HFFc6 (cell line): Measurements from ENCODE around the gene ASMT. TPM values are rescaled to one million over a fixed set of nuclear protein-coding genes. Genes with fewer than 3 reads are reported as not detected.

Experiments
- DNase-seq: peaks from one replicate; pipeline ENCODE4 v3.0.0-alpha.2; 2018
- H3K27ac Mint-ChIP-seq: 2 replicates; pipeline ENCODE4 v1.8.0; 2020; ENCODE audit warnings: mild to moderate bottlenecking, mixed read lengths
- H3K27me3 Mint-ChIP-seq: 2 replicates; pipeline ENCODE4 v1.8.0; 2021; ENCODE audit warnings: mild to moderate bottlenecking, moderate library complexity, mixed read lengths; ENCODE audit not compliant: insufficient read depth
- H3K36me3 Mint-ChIP-seq: 2 replicates; pipeline ENCODE4 v1.8.0; 2021; ENCODE audit warnings: low read depth, mixed read lengths
- H3K4me1 Mint-ChIP-seq: 2 replicates; pipeline ENCODE4 v1.8.0; 2020; ENCODE audit warnings: low read depth, mixed read lengths
- H3K4me3 Mint-ChIP-seq: 2 replicates; pipeline ENCODE4 v1.8.0; 2020; ENCODE audit warnings: mild to moderate bottlenecking, moderate library complexity, mixed read lengths
- H3K9me3 Mint-ChIP-seq: 2 replicates; pipeline ENCODE4 v1.8.0; 2020; ENCODE audit warnings: mild to moderate bottlenecking, mixed read lengths
- total RNA-seq, 6 experiments: library from RNA; stranded (reverse); fragmentation: NEBNext Ultra II Directional; extraction: Animal tissue kit (Norgen Biotek cat#: 25700); gene quantifications; 2 replicates in 1 of 6; 3 replicates in 5 of 6; pipeline ENCODE4 v1.2.3, GENCODE V29; 2021
- TF ChIP-seq, protein P1 (sequence below): fragments of 200-600 bp; sonication (generic); IDR thresholded peaks from 2 replicates; pipeline ENCODE4 v1.5.0; 2021; ENCODE audit warnings: antibody characterized with exemption, mild to moderate bottlenecking

The ASMT gene
- total RNA-seq, 6 experiments from 2014 or later, result 0.38 TPM; not detected in 5

DNA sequence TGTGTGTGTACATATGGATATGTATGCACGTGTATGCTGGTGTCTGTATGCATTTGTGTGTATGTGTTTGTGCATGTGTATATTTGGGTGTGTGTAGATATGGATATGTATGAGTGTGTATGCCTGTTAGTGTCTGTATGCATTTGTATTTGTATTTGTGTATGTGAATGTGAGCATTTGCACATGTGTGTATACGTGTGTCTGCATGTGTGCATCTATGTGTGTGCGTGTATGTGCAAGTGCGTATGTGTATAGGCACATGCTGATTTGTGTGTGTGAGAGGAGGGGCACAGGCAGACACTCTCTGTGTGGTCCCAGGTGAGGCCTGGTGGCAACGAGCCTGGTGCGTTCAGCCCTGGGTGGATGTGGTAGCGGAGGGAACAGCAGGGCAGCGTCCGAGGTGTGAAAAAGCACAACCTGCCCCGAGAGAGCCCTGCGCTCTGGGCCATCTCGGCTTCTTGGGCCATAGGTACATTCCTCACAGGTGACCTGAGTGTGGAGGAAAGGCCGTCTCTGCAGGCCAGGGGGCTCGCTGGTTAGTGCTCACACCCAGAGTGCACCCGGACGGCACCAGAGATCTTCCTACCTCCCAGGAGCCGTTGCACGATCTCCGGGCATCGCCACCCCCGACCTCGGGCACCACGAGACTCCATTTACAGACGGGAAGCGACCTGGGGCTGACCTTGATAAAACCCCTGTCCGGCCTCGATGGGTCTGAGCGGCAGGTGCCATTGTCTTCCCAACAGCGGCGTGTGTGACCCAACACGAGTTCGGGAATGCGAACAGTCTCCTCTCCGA lies 45.0 kb downstream of the ASMT start:
- H3K27me3 Mint-ChIP-seq, result peaks cover 8% of the 10 kb centered on the region
- no peaks in the 10 kb centered on the region for H3K9me3 Mint-ChIP-seq
- H3K27ac Mint-ChIP-seq, result no peak overlapping the region
- DNase-seq, result no peak
- H3K4me3 Mint-ChIP-seq, result no peak overlapping the region
- TF ChIP-seq, protein P1, sequence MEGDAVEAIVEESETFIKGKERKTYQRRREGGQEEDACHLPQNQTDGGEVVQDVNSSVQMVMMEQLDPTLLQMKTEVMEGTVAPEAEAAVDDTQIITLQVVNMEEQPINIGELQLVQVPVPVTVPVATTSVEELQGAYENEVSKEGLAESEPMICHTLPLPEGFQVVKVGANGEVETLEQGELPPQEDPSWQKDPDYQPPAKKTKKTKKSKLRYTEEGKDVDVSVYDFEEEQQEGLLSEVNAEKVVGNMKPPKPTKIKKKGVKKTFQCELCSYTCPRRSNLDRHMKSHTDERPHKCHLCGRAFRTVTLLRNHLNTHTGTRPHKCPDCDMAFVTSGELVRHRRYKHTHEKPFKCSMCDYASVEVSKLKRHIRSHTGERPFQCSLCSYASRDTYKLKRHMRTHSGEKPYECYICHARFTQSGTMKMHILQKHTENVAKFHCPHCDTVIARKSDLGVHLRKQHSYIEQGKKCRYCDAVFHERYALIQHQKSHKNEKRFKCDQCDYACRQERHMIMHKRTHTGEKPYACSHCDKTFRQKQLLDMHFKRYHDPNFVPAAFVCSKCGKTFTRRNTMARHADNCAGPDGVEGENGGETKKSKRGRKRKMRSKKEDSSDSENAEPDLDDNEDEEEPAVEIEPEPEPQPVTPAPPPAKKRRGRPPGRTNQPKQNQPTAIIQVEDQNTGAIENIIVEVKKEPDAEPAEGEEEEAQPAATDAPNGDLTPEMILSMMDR, result no peak
- peaks cover 13% of the 10 kb centered on the region for H3K4me1 Mint-ChIP-seq
- no peaks in the 10 kb centered on the region for H3K36me3 Mint-ChIP-seq

DNA sequence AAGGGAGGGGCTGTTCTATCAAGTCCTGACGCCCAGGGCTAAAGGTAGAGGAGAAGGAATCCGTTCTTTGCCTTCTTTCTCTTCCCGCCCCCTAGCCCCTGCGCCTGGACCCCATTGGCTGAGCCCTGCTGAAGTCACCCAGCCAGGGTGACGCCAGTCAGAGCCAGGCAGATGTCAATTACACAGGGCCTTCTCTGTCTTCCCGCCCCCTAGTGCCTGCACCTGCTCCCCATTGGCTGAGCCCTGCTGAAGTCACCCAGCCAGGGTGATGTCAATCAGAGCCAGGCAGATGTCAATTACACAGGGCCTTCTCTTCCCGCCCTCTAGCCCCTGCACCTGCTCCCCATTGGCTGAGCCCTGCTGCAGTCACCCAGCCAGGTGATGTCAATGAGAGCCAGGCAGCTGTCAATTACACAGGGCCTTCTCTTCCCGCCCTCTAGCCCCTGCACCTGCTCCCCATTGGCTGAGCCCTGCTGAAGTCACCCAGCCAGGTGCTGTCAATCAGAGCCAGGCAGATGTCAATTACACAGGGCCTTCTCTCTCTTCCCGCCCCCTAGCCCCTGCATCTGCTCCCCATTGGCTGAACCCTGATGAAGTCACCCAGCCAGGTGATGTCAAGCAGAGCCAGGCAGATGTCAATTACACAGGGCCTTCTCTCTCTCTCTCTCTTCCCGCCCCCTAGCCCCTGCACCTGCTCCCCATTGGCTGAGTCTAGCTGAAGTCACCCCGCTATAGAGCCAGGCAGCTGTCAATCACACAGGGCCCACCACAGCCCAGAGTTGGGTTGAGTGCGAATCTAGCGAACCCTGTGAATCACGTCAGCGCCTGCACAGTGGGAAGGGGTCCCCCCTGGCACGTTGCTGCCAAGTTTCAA lies 46.4 kb downstream of the ASMT start:
- TF ChIP-seq, protein P1, result no peak
- no peak for DNase-seq
- Mint-ChIP-seq H3K36me3 (no peaks in the 10 kb centered on the region), H3K4me1 (peaks cover 13% of the 10 kb centered on the region), H3K27ac (no peak overlapping the region), H3K27me3 (peaks cover 11% of the 10 kb centered on the region), H3K9me3 (peaks cover 4% of the 10 kb centered on the region; the same call in 1 of the 2 replicates), H3K4me3 (no peak overlapping the region)

DNA sequence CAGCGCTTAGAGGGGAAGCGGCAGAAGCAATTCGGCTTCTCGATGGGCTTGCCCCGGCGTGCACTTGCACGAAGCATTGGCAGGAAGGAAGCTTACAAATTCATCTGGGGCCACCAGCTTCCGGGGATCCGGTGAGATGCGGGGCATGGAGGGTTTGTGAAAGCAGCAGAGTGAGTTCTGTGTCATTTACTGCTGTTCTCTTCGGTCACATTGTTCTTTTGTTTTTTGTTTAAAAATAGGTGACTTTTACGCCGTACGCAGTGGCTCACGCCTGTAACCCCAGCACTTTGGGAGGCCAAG lies 47.0 kb downstream of the ASMT start:
- Mint-ChIP-seq H3K4me3 (no peak overlapping the region), H3K27me3 (peaks cover 13% of the 10 kb centered on the region), H3K36me3 (no peaks in the 10 kb centered on the region), H3K4me1 (peaks cover 13% of the 10 kb centered on the region), H3K9me3 (peaks cover 5% of the 10 kb centered on the region), H3K27ac (no peak overlapping the region)
- TF ChIP-seq, protein P1, result no peak
- DNase-seq, result no peak

GRCh38 chrX:1667566-1667965 lies 52.7 kb downstream of the ASMT start:
- DNase-seq, result no peak
- peaks cover 9% of the 10 kb centered on the region for H3K9me3 Mint-ChIP-seq
- H3K27me3 Mint-ChIP-seq, result peaks cover 19% of the 10 kb centered on the region
- no peaks in the 10 kb centered on the region for H3K4me1 Mint-ChIP-seq
- H3K27ac Mint-ChIP-seq, result no peak overlapping the region
- H3K36me3 Mint-ChIP-seq, result no peaks in the 10 kb centered on the region
- H3K4me3 Mint-ChIP-seq, result no peak overlapping the region
- TF ChIP-seq, protein P1, result no peak

- H3K9me3 Mint-ChIP-seq, result no peaks in the 10 kb centered on the region; the same call in 1 of the 2 replicates
- H3K27me3 Mint-ChIP-seq, result peaks cover 8% of the 10 kb centered on the region
- H3K36me3 Mint-ChIP-seq, result no peaks in the 10 kb centered on the region
- TF ChIP-seq, protein P1, result peak; percentile 92
- no peak overlapping the region for H3K27ac Mint-ChIP-seq
- H3K4me3 Mint-ChIP-seq, result no peak overlapping the region
- DNase-seq, result no peak
- H3K4me1 Mint-ChIP-seq, result no peaks in the 10 kb centered on the region
Observed at GRCh38 chrX:1673337-1673736, 58.5 kb downstream of the ASMT start.
